Hematopoietic multipotent progenitor cell treated with erythropoietin and hydrocortisone succinate and interleukin-3 and kit ligand, for 17 days (in vitro differentiated cells): Measurements from ENCODE around the gene ZNF581.

Experiments
- DNase-seq: peaks from one replicate; pipeline ENCODE4 v3.0.0-alpha.2; 2015; ENCODE audit warnings: low spot score

The ZNF581 gene

GRCh38 chr19:55648585-55649267 is 5.3 kb downstream of the ZNF581 start:
- no peak for DNase-seq

- DNase-seq: no peak
These were observed 6.0 kb downstream of the ZNF581 start for GRCh38 chr19:55649268-55650125.

- DNase-seq: no peak
These were observed 6.7 kb downstream of the ZNF581 start for GRCh38 chr19:55650126-55650557.

DNA sequence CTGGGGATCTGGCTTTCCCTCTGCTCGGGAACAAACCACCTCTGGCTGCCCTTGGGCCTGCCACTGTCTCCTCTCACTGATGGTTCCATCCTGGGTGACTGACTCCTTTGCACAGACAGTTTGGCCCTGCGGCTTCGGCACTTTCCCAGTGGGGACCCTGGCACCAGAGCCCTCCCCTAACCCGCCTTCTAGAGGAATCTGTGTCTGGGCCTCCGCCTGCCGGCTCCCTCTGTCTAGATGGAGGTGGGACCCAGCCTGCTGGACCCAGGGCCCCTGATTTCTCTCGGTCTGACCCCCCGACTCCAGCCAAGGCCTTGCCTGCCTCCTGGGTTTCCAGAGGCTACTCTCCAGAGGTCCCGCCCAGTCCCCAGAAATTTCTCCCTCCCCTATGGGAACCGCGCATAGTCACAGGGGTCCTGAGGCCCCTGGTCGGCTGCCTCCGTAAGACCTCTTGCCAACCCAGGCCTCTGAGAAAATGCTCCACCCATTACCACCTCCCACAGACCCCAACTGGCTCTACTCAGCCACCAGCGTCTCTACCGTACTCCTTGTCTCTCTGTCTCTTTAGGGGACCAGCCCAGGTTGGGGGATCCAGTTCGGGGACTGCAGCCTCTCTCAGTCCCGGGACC is 7.3 kb downstream of the ZNF581 start:
- DNase-seq: no peak

GRCh38 chr19:55651236-55651635 is 7.8 kb downstream of the ZNF581 start:
- no peak for DNase-seq

DNA sequence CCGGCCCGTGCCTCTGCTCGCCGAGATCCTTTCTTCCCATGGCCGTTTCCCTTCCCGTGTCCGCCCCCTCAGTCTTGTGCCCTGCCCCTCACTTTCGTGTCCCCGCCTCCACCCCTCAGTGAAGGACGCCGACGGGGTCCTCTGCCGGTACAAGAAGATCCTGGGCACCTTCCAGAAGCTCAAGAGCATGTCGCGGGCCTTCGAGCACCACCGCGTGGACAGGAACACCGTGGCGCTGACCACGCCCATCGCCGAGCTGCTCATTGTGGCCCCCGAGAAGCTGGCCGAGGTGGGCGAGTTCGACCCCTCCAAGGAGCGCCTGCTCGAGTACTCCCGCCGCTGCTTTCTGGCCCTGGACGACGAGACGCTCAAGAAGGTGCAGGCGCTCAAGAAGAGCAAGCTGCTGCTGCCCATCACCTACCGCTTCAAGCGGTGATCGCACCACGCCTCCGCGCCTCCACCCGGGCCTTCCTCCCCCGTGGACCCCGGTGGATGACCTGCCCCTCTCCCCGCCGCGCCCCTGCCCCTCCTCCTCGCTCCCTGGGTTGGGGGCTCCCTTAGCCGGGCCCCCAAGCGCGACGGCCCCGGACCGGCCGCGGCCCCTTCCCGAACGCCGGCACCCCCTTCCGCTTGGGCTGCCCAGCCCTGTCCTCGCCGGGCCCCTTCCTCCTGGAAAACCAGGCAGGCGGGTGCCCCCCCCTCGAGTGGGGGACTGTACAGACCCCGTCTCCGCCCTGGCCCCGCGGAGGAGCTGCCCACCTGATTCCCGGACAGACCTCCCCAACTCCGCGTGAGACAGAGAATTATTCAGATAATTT is 9.1 kb downstream of the ZNF581 start:
- no peak for DNase-seq

GRCh38 chr19:55653651-55654322 is 10.3 kb downstream of the ZNF581 start:
- peak; percentile 100 for DNase-seq

GRCh38 chr19:55654323-55654867 is 10.9 kb downstream of the ZNF581 start:
- peak; percentile 98 for DNase-seq

- DNase-seq: peak; percentile 81
These were observed 11.6 kb downstream of the ZNF581 start, which contains the start of gene U2AF2 for GRCh38 chr19:55654868-55655647. U2AF2 (plus strand) TSS chr19:55655035; CDS start chr19:55655105, 70 bp downstream.

GRCh38 chr19:55655648-55656040 is 12.2 kb downstream of the ZNF581 start:
- no peak for DNase-seq

DNA sequence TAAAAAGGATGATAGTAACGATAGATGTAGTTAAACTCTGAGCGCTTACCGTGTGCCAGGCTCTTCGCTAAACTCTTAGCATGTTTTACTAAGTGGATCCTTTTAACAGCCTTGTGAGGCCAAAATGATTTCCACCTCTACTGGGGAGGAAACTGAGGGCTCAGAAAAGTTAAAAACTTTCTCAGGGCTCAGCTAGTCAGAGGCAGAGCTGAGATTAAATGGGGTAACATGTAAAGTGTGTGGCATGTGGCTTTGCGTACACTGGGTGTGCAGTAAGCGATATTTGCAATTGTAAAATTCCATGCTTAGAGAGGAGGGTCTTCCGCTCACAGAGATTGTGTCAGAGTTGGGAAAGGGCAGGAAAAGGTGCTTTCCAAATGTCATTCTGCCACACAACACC is 13.1 kb downstream of the ZNF581 start:
- no peak for DNase-seq

GRCh38 chr19:55656988-55657747 is 13.7 kb downstream of the ZNF581 start:
- no peak for DNase-seq

DNA sequence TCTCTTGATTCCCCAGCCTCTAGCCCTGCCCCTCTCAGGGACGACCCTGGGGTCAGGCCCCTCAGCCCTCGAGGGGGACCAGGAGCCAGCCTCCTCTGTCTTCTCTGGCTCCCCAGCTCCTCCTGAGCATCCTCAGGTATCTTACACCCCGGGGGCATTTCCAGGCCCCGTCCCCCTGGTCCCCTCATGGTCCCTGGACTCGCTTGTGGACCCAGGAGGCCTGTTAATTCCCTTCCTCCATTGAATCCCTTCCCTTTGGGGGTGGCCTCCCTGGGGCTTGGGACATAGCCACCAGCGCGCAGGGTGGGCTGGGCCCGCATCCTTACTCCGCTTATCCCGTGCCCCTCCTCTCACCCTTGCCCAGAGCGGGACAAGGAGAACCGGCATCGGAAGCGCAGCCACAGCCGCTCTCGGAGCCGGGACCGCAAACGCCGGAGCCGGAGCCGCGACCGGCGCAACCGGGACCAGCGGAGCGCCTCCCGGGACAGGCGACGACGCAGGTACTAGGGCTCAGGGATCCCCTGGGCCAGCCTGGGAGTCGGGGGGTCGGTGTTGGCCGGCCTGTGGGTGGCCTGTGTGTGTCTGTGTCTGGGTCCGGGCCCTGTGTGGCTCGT is 15.5 kb downstream of the ZNF581 start:
- DNase-seq: no peak

GRCh38 chr19:55659822-55660221 is 16.4 kb downstream of the ZNF581 start:
- DNase-seq: no peak

DNA sequence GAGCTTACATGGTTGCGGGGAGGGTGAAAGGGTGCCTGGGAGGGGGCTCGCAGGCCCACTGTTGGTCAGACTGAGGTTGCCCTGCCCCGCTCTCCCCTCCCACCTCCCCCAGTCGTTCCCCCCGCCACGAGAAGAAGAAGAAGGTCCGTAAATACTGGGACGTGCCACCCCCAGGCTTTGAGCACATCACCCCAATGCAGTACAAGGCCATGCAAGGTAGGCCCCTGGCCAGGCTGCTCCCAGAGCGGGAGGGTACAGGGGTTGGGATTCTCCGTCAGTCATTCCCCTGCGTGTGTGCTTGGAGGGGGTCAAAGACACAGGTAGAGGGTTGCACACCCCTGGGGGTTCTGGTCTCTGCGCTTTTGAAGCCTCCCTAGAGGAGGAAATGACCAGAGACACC is 17.0 kb downstream of the ZNF581 start:
- DNase-seq: no peak

GRCh38 chr19:55660991-55661390 is 17.5 kb downstream of the ZNF581 start:
- no peak for DNase-seq

DNA sequence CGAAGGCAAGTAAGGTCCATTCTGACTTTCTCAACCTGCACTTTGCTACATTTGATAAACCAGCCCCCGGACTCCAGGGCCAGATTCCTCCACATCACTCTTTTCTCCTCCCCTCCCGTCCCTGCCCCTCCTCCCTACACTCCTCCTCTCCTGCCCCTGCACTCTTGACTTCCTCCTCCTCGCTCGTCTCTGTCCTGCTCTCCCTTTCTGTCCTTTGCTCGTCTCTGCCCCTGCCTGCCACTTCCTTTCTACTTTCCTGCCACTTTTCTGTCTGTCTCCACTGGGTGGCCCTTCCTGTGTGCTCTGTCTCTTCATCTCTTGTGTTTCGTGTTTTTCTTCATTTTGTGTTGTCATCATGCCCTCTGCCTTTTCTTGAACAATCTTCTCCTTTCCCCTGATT is 18.4 kb downstream of the ZNF581 start:
- no peak for DNase-seq

DNA sequence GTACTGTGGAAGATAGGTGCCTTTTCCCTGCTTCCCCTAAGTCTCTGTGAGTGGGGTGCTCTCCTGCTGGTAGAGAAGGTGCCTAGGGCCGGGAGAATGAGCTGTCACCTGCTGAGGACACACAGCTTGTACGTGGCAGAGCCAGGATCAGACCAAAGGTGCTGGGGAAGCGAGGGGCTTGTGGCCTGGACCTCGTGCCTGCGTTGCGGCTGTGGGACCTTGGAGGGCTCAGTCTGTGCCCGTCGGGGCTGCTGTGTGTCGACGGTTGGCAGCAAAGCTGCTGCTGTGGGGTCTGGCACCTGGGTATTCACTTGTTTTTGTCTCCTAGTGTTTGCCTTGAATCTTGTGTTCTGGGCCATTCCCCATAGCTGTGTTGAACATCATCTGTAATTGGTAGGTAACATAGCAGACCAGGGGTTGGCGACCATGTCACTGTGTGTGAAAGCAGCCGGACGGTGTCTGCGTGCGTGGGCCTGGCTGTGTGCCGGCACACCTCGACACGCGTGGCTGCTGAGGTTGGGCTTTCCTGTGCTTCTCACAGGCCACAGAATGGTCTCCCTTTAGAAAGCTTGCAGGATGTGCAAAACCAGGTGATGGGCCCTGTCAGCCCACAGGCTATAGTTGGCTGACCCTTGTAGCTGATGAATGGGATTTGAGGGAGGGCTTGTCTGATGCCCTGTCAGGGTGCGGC is 20.5 kb downstream of the ZNF581 start:
- DNase-seq: no peak
